KG1 (cell line): ENCODE data around the gene TBC1D3H.
"Not testable (repeated sequence)": the region's sequence is repeated elsewhere in the genome, so short reads cannot be mapped to it uniquely, and the experiment has no call there.

Experiments
- DNase-seq: peaks from one replicate; lab custom pipeline; 2025; lab: John Stamatoyannopoulos, UW

TBC1D3H gene

DNA sequence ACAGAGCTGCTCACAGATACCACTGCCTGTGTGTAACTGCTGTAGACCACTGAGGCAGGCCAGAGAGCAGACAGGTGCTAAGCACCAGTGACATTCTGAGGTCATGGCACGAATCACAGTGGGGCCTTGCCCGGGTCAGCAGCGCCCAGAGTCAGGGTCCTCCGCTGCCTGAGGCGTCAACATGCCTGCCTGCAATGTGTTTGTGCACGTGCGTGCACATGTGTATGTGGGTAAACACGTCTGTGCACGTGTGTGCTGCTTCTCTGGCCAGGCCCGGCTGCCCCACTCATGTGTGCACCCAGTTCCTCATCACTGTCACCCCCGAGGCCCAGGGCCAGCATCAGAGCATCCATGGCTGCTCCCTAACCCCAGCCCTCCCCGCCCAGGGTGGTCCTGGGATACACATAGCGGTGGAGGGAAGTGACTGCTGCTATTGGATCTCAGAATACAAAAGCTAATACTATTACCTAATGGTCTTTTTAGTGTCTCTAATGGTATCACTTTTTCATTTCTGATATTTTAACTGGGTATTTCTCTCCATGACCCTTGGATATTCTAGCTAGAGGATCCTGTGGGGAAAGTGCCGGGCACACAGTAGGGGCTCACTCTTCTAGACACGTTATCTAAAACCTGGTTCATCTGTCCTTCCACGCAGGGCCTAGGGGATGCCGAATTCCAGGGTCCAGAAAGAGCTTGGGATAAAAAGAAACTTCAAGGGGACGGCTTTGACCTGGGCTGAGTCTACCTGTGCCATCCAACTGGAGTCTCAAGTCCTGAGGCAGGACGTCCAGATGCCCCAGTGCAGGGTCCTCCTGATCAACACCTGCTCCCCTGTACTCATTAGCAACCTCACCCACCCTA lies at the start of gene TBC1D3H:
TSS of gene TBC1D3H (minus strand) at position 51 of the 861 bp plus-strand sequence. CDS start 1,540 bp downstream, outside the sequence.
- not testable (repeated sequence) for DNase-seq

DNA sequence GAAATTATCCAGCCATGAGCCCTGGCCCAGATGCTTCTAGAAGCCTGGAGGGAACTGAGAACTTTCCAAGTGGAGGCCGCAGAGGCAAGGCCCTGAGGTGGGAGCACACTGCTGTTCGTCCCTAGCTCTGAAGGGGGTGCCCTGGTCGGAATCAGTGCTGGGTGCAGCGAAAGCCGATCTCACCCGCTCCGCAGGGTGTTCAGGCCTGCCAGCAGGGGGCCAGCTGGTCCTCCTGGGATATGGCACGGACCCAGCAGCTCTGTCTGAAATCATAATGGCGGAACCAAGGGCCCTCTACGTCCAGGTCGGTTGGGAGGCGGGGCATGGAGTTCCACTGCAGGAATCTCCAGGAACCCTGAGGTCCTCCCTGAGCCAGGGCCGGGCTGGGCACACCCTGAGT lies 40.7 kb upstream of the TBC1D3H start:
- DNase-seq = not testable (repeated sequence)

DNA sequence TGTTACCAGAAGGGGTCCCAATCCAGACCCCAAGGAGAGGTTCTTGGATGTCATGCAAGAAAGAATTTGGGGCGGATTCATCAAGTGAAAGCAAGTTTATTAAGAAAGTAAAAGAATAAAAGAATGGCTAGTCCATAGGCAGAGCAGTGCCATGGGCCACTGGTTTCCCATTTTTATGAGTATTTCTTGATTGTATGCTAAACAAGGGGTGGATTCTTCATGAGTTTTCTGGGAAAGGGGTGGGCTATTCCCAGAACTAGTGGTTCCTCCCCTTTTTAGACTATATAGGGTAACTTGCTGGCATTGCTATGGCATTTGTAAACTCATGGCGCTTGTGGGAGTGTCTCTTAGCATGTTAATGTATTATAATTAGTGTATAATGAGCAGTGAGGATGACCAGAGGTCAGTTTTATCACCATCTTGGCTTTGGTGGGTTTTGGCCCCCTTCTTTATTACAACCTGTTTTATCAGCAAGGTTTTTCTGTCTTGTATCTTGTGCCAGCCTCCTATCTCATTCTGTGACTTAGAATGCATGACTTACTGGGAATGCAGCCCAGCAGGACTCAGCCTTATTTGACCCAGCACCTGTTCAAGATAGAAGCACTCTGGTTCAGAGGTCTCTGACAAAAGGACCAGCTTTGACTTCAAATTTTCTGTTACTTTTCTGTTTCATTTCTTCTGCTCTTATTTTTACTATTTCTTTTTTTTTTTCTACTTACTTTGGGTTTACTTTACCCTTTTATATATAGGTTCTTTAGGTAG lies 27.1 kb upstream of the TBC1D3H start:
- not testable (repeated sequence) for DNase-seq

DNA sequence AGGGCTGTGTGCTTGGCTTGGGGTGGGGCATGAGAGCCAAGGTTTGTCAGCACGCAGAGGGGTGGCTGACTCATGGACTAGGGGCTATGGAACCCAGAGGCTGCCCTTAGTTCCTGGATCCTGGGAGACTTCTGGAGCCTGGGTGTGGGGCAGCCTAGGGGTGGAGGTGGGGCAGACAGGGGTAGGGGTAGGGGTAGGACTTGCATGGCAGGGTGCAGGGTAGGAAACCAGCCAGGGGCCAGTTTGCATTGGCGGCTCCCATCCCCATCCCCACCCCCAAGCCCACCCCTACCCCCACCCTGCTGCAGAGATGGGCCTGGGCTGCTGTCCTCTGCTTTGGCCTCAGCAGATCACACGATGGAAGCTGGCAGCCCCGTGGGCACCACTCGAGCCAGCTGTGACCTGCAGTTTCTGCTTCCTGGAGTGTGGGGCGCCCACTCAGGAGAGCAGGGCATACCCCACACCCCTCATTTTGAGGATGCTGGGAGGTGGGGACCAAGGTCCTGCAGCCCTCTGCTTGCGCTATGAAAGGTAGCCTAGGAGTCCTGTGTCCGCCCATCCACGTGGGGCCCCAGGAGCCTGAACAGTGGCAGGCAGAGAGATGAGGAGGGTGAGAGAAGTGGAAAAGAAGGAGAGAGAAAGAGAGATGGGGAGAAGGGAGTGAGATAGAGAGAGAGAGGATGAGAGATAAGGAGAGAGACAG lies 2.9 kb upstream of the TBC1D3H start:
- not testable (repeated sequence) for DNase-seq

DNA sequence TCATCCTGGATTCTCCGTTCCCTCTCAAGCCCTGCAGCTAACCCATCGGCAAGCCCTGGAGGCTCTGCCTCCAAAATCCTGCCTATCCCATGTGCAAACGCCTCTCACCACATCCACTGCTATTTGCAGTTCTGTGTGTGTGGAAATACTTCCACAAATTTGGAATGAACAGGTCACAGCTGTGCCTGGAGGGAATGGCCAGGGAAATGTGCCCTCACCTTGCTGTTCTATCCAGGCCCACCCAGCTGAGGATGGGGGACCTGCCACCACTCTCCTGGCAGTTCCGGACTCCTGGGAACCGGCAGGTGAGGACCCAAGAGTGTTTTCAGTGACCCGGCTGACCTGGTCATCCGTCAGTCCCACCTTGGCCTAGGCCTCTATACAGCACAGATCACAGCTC lies 12.3 kb downstream of the TBC1D3H start:
- not testable (repeated sequence) for DNase-seq

DNA sequence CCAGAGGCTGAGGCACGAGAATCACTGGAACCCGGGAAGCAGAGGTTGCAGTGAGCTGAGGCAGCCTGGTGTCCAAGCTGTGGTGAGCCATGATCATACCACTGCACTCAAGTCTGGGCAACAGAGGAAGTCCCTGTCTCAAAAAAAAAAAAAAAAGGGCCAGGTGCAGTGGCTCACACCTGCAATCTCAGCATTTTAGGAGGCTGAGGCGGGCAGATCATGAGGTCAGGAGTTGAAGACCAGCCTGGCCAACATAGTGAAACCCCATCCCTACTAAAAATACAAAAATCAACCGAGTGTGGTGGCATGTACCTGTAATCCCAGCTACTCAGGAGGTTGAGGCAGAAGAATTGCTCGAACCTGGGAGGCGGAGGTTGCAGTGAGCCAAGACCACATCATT lies 25.7 kb downstream of the TBC1D3H start:
- not testable (repeated sequence) for DNase-seq
